Thyroid gland (tissue), 4 donors: ENCODE measurements around the gene DGKH.

Experiments
- POLR2A ChIP-seq, 2 donors: fragments of 450-650 bp; IDR thresholded peaks; one replicate each; pipeline ENCODE4 v1.6.1; 2017; ENCODE audit warnings: antibody characterized with exemption in 2 of 2, mild to moderate bottlenecking in 2 of 2, moderate library complexity in 1 of 2
- TF ChIP-seq, protein P1 (sequence below), 6 experiments: fragments of 200-600 bp in 3 of 6; fragments of 450-650 bp in 3 of 6; sonication (generic) in 3 of 6; IDR thresholded peaks; one replicate each; pipeline ENCODE4 v1.5.1; 2016 to 2019; ENCODE audit warnings: antibody characterized with exemption in 6 of 6, mild to moderate bottlenecking in 2 of 6, inconsistent platforms in 1 of 6, moderate library complexity in 1 of 6

DNA sequence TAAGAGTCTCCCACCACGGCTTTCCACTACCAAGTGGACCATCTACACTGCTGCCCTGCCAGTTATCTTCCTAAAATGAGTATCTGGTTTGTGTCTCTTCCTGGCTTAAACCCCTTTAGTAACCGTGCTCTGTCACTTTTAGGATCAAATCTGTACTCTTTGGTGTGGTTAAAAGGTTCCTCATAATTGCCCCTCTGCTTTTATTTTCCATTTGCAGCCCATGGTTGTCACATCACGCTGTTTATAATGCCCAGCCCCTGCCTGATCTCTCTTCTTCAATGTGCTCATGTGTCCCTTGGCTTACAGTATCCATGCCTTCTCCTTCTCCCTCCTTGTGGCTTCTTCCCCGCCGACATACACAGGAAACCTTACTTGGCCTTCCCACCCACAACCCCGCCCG, 100.1 kb downstream of the DGKH start:
- TF ChIP-seq, protein P1, sequence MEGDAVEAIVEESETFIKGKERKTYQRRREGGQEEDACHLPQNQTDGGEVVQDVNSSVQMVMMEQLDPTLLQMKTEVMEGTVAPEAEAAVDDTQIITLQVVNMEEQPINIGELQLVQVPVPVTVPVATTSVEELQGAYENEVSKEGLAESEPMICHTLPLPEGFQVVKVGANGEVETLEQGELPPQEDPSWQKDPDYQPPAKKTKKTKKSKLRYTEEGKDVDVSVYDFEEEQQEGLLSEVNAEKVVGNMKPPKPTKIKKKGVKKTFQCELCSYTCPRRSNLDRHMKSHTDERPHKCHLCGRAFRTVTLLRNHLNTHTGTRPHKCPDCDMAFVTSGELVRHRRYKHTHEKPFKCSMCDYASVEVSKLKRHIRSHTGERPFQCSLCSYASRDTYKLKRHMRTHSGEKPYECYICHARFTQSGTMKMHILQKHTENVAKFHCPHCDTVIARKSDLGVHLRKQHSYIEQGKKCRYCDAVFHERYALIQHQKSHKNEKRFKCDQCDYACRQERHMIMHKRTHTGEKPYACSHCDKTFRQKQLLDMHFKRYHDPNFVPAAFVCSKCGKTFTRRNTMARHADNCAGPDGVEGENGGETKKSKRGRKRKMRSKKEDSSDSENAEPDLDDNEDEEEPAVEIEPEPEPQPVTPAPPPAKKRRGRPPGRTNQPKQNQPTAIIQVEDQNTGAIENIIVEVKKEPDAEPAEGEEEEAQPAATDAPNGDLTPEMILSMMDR (IDR thresholded peaks at IDR 0.05), result no peak
- no peak for TF ChIP-seq POLR2A (IDR thresholded peaks at IDR 0.05)
